Psoas muscle (tissue), 8 donors: Measurements from ENCODE around the gene MAPK6. TPM values are rescaled to one million over a fixed set of nuclear protein-coding genes. Genes with fewer than 3 reads are reported as not detected.
"Not testable (repeated sequence)": the region's sequence is repeated elsewhere in the genome, so short reads cannot be mapped to it uniquely, and the experiment has no call there.

Experiments
- ATAC-seq, 4 donors: fragments of 200-7000 bp; cut with Tn5 transposase; one replicate each; pipeline ENCODE4 v1.9.1; 2020; ENCODE audit warnings: moderate library complexity in 3 of 4, mild to moderate bottlenecking in 2 of 4
- DNase-seq, 2 donors: peaks; one replicate each; pipeline ENCODE4 v3.0.0-alpha.2; 2020
- H3K27ac ChIP-seq: fragments of 200-600 bp; one replicate; pipeline ENCODE4 v1.8.0; 2022
- H3K27me3 ChIP-seq, 3 donors: fragments of 200-600 bp in 1 of 3; one replicate each; pipeline versions ENCODE4 v1.6.1 to v1.8.0; 2013 to 2022; ENCODE audit warnings: low read length in 2 of 3, mild to moderate bottlenecking in 2 of 3, moderate library complexity in 1 of 3; ENCODE audit not compliant: insufficient read depth in 3 of 3
- H3K36me3 ChIP-seq, 2 donors: fragments of 200-600 bp in 1 of 2; one replicate each; pipeline versions ENCODE4 v1.6.1 to v1.8.0; 2013 to 2022; ENCODE audit warnings: low read depth in 1 of 2, mild to moderate bottlenecking in 1 of 2, moderate library complexity in 1 of 2; ENCODE audit not compliant: insufficient read depth in 1 of 2
- H3K4me1 ChIP-seq: fragments of 200-600 bp; one replicate; pipeline ENCODE4 v1.8.0; 2022
- H3K4me3 ChIP-seq: fragments of 200-600 bp; one replicate; pipeline ENCODE4 v1.8.0; 2022; ENCODE audit warnings: mild to moderate bottlenecking
- H3K9me3 ChIP-seq: fragments of 200-600 bp; one replicate; pipeline ENCODE4 v1.8.0; 2022
- WGBS, 3 donors: extraction: QIAGEN DNeasy Blood & Tissue Kit; methylation state at CpG; one replicate each; pipeline versions ENCODE4 v1.1.6 to v1.1.7; 2013; 5-methylcytosine and 5-hydroxymethylcytosine counted together
- intact Hi-C, 2 donors: fragments of 100-400 bp; cut with DNase I; formaldehyde crosslinking; loops; one replicate each; pipeline versions ENCODE4 v1.11.0 to v1.14.2; 2022
- polyA plus RNA-seq, 3 donors: library from polyadenylated mRNA; stranded (reverse); fragments of 200-250 nt; gene quantifications; one replicate each; pipeline ENCODE4 v1.2.3, GENCODE V29; 2013
- total RNA-seq, 4 donors: library from RNA; stranded (reverse); fragmentation: NEBNext Ultra II Directional in 2 of 4; extraction: Animal tissue kit (Norgen Biotek cat#: 25700) in 2 of 4; gene quantifications; one replicate each; pipeline versions ENCODE4 v1.2.1 to v1.2.4, GENCODE V29; 2021 to 2023
- TF ChIP-seq, protein P1 (sequence below): fragments of 200-600 bp; IDR thresholded peaks from one replicate; pipeline ENCODE4 v1.8.0; 2022; ENCODE audit warnings: antibody characterized with exemption
- donor health status: healthy with polysubstance abuse.
- donor health status: DM: no; HTN: no; CAD: no; lungs with moderate emphysema.
- donor health status: Bipolar disorder and iron deficiency.
- donor health status: healthy.
- donor health status: DM: yes; HTN: yes; CAD: no.
- donor health status: DM: no; HTN: no; CAD: no.
- donor health status: DM: no; HTN: no; CAD: no.
- donor health status: DM: yes; HTN: yes; CAD: no.

The MAPK6 gene
- total and polyA plus RNA-seq, 7 donors = 21.1 to 62.7 (median 48.5) TPM

GRCh38 chr15:52082197-52083036 is 63.4 kb downstream of the MAPK6 start:
- Histone ChIP-seq H3K9me3 (peaks cover 4% of the 10 kb centered on the region), H3K4me3 (no peak overlapping the region), H3K36me3 (no peaks in the 10 kb centered on the region), H3K4me1 (no peaks in the 10 kb centered on the region), H3K27me3 (no peaks in the 10 kb centered on the region), H3K27ac (no peak overlapping the region)
- intact Hi-C loops = no loop called here
- WGBS, 3 donors = 72 to 82% (median 80%) methylated on average over 5 of the region's 5 CpGs
- ATAC-seq = no peak
- TF ChIP-seq, protein P1, sequence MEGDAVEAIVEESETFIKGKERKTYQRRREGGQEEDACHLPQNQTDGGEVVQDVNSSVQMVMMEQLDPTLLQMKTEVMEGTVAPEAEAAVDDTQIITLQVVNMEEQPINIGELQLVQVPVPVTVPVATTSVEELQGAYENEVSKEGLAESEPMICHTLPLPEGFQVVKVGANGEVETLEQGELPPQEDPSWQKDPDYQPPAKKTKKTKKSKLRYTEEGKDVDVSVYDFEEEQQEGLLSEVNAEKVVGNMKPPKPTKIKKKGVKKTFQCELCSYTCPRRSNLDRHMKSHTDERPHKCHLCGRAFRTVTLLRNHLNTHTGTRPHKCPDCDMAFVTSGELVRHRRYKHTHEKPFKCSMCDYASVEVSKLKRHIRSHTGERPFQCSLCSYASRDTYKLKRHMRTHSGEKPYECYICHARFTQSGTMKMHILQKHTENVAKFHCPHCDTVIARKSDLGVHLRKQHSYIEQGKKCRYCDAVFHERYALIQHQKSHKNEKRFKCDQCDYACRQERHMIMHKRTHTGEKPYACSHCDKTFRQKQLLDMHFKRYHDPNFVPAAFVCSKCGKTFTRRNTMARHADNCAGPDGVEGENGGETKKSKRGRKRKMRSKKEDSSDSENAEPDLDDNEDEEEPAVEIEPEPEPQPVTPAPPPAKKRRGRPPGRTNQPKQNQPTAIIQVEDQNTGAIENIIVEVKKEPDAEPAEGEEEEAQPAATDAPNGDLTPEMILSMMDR = no peak
- no peak for DNase-seq

- H3K27ac ChIP-seq, intact Hi-C loops, H3K4me3 ChIP-seq, DNase-seq, H3K9me3 ChIP-seq, H3K4me1 ChIP-seq, H3K36me3 ChIP-seq, H3K27me3 ChIP-seq, ATAC-seq: not testable (repeated sequence)
- 91 to 100% (median 95%) methylated on average over 1 of the region's 1 CpG for WGBS, 3 donors
Observed at GRCh38 chr15:52083037-52083359, 64.0 kb downstream of the MAPK6 start.

DNA sequence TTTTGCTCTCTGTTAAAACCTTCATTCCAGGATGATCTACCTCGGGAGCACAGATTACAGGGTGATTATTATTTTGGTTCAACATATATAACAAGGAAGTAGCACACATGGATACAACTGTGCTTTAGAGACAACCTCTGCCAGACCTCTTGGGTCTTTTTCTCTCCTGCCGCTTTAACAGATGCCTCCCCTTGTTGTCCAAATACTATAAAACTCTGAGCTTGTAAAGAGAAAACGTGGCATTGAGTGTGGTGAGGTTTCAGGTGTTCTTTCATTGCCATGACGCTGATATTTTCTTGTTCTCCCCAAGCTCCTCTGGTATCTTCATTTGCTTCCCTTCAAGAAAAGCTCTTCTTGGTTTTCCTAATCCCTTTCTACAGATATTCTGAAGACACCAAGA is 64.6 kb downstream of the MAPK6 start:
- TF ChIP-seq, protein P1 = no peak
- no peak overlapping the region for H3K27ac ChIP-seq
- no peaks in the 10 kb centered on the region for H3K36me3 ChIP-seq
- H3K27me3 ChIP-seq = no peaks in the 10 kb centered on the region
- DNase-seq (no peak), ATAC-seq (no peak)
- WGBS, 3 donors = 58 to 71% (median 64%) methylated on average over 4 of the region's 4 CpGs
- intact Hi-C loops = no loop called here
- H3K4me1 ChIP-seq = no peaks in the 10 kb centered on the region
- H3K4me3 ChIP-seq = no peak overlapping the region
- peaks cover 4% of the 10 kb centered on the region for H3K9me3 ChIP-seq

- DNase-seq (no peak), ATAC-seq (no peak)
- Histone ChIP-seq H3K4me3 (no peak overlapping the region), H3K27ac (no peak overlapping the region), H3K27me3 (no peaks in the 10 kb centered on the region), H3K9me3 (peaks cover 4% of the 10 kb centered on the region), H3K4me1 (no peaks in the 10 kb centered on the region), H3K36me3 (no peaks in the 10 kb centered on the region)
- TF ChIP-seq, protein P1 = no peak
- intact Hi-C loops = no loop called here
Observed at GRCh38 chr15:52085299-52085698, 66.3 kb downstream of the MAPK6 start.

DNA sequence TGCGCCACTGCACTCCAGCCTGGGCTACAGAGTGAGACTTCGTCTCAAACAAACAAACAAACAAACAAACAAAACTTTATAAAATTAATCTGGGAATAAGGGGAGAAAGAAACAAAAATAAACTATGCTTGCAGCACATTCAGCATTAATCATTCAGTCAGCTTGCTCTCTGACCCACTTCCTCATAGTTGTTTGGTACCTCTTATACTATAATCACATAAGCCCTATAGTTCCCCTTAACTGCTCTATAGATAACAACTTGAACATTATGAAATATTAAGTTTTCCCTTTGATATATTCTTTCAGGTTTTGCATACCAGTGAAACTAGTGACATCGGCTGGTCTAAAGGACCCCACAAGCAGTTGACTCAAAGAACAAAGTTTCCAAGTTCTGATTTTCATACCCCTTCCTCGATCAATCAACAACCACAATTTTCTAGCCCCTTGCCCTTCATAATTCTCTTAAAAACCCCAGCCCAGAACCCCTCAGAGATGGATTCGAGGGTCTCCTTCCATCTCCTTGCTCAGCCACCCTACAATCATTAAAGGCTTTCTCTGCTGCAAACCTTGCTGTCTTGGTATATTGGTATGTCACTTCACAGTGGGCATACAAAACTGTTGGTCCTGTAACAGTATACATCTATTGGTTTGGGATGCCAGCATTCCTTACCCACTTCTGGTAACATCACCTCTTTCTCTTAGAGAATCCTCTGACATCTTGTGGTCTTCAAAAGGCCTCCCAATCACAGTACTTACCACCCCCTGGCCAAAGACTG is 67.2 kb downstream of the MAPK6 start:
- WGBS, 3 donors = 87 to 89% (median 88%) methylated on average over 5 of the region's 5 CpGs
- Histone ChIP-seq H3K9me3 (peaks cover 4% of the 10 kb centered on the region), H3K27ac (no peak overlapping the region), H3K4me1 (no peaks in the 10 kb centered on the region), H3K4me3 (no peak overlapping the region), H3K27me3 (no peaks in the 10 kb centered on the region), H3K36me3 (no peaks in the 10 kb centered on the region)
- intact Hi-C loops = no loop called here
- no peak for ATAC-seq
- TF ChIP-seq, protein P1 = no peak
- no peak for DNase-seq
